Memory B cell (primary cell): ENCODE data around the gene FAM222B.
"Not testable (repeated sequence)": the region's sequence is repeated elsewhere in the genome, so short reads cannot be mapped to it uniquely, and the experiment has no call there.

Experiments
- ATAC-seq: fragments of 150-1000 bp; cut with Tn5 transposase; 2 replicates; pipeline ENCODE4 v1.10.0; 2021; ENCODE audit warnings: low read depth, mild to moderate bottlenecking, moderate library complexity
- DNase-seq, 2 donors: peaks; one replicate each; pipeline ENCODE4 v3.0.0; 2022; ENCODE audit warnings: low spot score in 2 of 2
- H3K27ac Mint-ChIP-seq: one replicate; pipeline ENCODE4 v1.8.0; 2022; ENCODE audit warnings: mild to moderate bottlenecking, moderate library complexity, mixed read lengths
- H3K27me3 Mint-ChIP-seq: one replicate; pipeline ENCODE4 v1.8.0; 2022; ENCODE audit warnings: mixed read lengths
- H3K36me3 Mint-ChIP-seq: one replicate; pipeline ENCODE4 v1.8.0; 2022; ENCODE audit warnings: mild to moderate bottlenecking, mixed read lengths
- H3K4me1 Mint-ChIP-seq: one replicate; pipeline ENCODE4 v1.8.0; 2022; ENCODE audit warnings: mixed read lengths
- H3K4me3 Mint-ChIP-seq: one replicate; pipeline ENCODE4 v1.8.0; 2022; ENCODE audit warnings: mild to moderate bottlenecking, moderate library complexity, mixed read lengths
- H3K9me3 Mint-ChIP-seq: one replicate; pipeline ENCODE4 v1.8.0; 2022; ENCODE audit warnings: mixed read lengths

The FAM222B gene

DNA sequence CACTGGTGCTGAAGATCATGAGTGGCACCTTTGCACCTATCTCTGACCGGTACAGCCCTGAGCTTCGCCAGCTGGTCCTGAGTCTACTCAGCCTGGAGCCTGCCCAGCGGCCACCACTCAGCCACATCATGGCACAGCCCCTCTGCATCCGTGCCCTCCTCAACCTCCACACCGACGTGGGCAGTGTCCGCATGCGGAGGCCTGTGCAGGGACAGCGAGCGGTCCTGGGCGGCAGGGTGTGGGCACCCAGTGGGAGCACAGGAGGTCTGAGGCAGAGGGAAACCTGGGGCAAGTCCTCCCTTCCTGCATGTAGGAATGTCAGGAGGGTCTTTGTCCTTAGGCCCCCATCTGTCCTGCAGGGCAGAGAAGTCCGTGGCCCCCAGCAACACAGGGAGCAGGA lies 105.3 kb downstream of the FAM222B start:
- Mint-ChIP-seq H3K9me3 (no peaks in the 10 kb centered on the region), H3K4me3 (peak overlapping the region; percentile 35), H3K4me1 (peaks cover 53% of the 10 kb centered on the region), H3K27me3 (no peaks in the 10 kb centered on the region), H3K36me3 (peaks cover 6% of the 10 kb centered on the region), H3K27ac (peak overlapping the region; percentile 99)
- ATAC-seq: no peak
- no peak for DNase-seq

DNA sequence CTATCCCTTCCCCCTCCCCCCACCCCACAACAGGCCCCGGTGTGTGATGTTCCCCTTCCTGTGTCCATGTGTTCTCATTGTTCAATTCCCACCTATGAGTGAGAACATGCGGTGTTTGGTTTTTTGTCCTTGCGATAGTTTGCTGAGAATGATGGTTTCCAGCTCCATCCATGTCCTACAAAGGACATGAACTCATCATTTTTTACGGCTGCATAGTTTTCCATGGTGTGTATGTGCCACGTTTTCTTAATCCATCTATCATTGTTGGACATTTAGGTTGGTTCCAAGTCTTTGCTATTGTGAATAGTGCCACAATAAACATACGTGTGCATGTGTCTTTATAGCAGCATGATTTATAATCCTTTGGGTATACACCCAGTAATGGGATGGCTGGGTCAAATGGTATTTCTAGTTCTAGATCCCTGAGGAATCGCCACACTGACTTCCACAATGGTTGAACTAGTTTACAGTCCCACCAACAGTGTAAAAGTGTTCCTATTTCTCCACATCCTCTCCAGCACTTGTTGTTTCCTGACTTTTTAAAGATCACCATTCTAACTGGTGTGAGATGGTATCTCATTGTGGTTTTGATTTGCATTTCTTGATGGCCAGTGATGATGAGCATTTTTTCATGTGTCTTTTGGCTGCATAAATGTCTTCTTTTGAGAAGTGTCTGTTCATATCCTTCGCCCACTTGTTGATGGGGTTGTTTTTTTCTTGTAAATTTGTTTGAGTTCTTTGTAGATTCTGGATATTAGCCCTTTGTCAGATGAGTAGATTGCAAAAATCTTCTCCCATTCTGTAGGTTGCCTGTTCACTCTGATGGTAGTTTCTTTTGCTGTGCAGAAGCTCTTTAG lies 106.4 kb downstream of the FAM222B start:
- H3K27me3 Mint-ChIP-seq, ATAC-seq, H3K9me3 Mint-ChIP-seq, H3K27ac Mint-ChIP-seq, DNase-seq, H3K4me3 Mint-ChIP-seq, H3K36me3 Mint-ChIP-seq: not testable (repeated sequence)
- peaks cover 45% of the 10 kb centered on the region for H3K4me1 Mint-ChIP-seq

DNA sequence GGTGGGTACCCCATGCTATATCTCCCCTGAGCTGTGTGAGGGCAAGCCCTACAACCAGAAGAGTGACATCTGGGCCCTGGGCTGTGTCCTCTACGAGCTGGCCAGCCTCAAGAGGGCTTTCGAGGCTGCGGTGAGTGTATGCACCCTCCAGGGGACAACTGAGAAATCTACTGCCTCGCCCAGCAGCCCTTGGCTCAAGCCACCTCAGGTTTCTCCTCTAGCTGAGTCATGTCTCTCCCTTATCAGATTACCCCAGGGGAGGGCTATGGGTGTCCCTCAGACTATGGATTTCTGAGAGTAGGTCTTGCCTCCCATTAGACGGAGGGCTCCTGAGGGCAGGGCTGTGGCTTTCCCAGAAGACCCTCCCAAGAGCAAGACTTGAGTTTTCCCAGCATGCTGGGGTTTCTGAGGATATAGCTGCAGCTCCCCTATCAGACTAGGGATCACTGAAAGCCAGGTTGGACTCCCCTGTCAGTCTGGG lies 107.3 kb downstream of the FAM222B start:
- H3K4me1 Mint-ChIP-seq: peaks cover 36% of the 10 kb centered on the region
- peaks cover 5% of the 10 kb centered on the region for H3K36me3 Mint-ChIP-seq
- ATAC-seq (no peak), DNase-seq (no peak)
- no peaks in the 10 kb centered on the region for H3K27me3 Mint-ChIP-seq
- H3K27ac Mint-ChIP-seq: no peak overlapping the region
- H3K4me3 Mint-ChIP-seq: no peak overlapping the region
- no peaks in the 10 kb centered on the region for H3K9me3 Mint-ChIP-seq

DNA sequence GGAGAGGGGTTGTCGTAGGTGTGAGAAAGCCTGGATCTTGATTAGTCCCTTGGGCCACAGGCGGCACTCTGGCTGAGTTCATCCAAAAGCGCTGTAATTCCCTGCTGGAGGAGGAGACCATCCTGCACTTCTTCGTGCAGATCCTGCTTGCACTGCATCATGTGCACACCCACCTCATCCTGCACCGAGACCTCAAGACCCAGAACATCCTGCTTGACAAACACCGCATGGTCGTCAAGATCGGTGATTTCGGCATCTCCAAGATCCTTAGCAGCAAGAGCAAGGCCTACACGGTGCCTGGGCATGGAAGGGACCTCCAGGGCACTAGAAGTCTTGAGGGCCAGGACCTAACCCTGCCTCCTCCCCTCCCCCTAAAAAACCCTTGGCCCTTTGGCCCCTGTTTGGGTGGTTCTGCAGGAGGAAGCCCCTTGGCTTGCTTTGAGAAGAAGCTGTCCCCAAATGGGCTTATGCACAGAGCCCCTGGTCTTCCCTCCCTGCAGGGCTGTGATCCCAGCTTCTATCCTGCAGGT lies 107.8 kb downstream of the FAM222B start:
- Mint-ChIP-seq H3K27ac (peak overlapping the region; percentile 86), H3K36me3 (peaks cover 5% of the 10 kb centered on the region), H3K9me3 (no peaks in the 10 kb centered on the region), H3K4me1 (peaks cover 36% of the 10 kb centered on the region), H3K4me3 (no peak overlapping the region), H3K27me3 (no peaks in the 10 kb centered on the region)
- ATAC-seq: no peak
- DNase-seq: no peak

DNA sequence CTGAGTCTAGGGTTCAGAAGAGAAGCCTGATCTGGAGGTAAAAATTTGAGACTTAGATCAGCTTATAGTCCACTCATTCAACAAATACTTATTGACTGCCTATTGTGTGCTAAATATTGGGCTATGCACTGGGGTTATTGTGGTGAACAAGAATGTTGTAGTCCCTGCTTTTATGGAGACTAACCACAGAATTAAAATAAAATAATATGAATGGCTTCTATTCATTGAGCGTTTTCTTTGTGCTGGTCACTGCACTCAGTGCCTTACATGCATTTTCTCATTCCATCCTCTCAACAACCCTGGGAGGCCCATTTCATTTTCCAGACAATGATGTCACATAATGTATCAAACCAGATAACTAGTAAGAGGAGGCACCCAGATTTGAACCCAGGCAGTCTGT lies 109.2 kb downstream of the FAM222B start:
- peak overlapping the region; percentile 86 for H3K27ac Mint-ChIP-seq
- no peaks in the 10 kb centered on the region for H3K9me3 Mint-ChIP-seq
- DNase-seq (no peak), ATAC-seq (no peak)
- peaks cover 34% of the 10 kb centered on the region for H3K4me1 Mint-ChIP-seq
- peaks cover 5% of the 10 kb centered on the region for H3K36me3 Mint-ChIP-seq
- no peaks in the 10 kb centered on the region for H3K27me3 Mint-ChIP-seq
- H3K4me3 Mint-ChIP-seq: no peak overlapping the region

DNA sequence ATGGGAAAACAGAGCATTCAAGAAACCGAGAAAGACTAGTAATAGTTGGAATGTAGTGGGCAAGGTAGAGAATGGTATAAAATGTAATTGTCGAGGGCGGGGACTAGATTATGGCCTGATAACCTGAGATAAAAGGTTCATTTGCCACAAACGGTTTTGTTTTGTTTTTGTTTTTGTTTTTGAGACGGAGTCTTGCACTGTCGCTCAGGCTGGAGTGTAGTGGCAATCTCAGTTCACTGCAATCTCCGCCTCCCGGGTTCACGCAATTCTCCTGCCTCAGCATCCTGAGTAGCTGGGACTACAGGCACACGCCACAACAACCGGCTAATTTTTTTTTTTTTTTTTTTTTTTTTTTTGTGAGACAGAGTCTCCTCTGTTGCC lies 112.7 kb downstream of the FAM222B start:
- Mint-ChIP-seq H3K4me3 (no peak overlapping the region), H3K27ac (peak overlapping the region; percentile 25), H3K4me1 (peaks cover 35% of the 10 kb centered on the region), H3K36me3 (peaks cover 5% of the 10 kb centered on the region), H3K9me3 (no peaks in the 10 kb centered on the region), H3K27me3 (no peaks in the 10 kb centered on the region)
- DNase-seq (no peak), ATAC-seq (no peak)

DNA sequence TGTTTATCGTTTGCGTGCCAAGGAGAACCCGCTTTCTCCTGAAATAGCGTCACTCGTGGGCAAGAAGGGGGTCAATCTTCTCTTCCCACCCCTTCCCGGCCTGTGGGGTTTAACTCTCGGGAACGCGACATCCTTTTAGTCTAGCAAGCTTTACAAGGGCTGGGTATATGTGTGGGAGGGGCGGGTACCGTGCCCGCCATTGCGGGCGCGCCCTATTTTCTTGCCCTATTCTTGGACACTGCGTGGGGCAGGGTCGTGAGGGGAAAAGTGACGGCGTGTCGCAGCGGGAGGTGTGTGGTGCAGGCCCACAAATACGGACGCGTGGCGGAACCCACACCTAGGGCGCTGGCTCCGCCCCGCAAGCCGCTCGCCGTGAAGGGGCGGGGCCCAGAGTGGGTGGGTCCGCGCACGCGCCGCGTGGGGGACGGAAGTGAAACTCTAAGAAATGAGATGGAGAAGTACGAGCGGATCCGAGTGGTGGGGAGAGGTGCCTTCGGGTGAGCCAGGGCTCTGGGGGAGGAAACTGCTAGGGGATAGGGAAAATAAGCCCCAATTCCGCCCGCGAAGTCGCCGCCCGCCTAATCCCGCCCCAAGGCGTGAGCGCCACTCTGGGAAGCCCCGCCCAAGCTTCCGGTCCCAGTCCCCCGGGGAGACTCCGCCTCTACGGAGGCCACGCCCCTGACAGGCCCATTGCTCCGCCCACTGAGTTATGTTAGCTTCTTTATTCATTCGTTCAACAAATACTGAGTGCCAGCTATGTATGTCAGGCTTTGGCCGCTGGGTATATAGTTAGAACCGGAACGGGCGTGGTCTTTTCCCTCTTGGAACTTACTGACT lies 114.0 kb downstream of the FAM222B start, which contains the start of gene NEK8:
Gene NEK8 (plus strand): TSS at position 425 of the 837 bp plus-strand sequence. CDS start 26 bp downstream, at position 451.
- H3K27ac Mint-ChIP-seq: peak within 1 kb of the TSS; percentile 98
- no peaks in the 10 kb centered on the region for H3K9me3 Mint-ChIP-seq
- peaks cover 37% of the 10 kb centered on the region for H3K4me1 Mint-ChIP-seq
- no peaks in the 10 kb centered on the region for H3K27me3 Mint-ChIP-seq
- H3K4me3 Mint-ChIP-seq: peak within 1 kb of the TSS; percentile 90
- peak; percentile 96 to 99 for DNase-seq
- ATAC-seq: peak; percentile 61
- peaks cover 14% of the 10 kb centered on the region for H3K36me3 Mint-ChIP-seq

DNA sequence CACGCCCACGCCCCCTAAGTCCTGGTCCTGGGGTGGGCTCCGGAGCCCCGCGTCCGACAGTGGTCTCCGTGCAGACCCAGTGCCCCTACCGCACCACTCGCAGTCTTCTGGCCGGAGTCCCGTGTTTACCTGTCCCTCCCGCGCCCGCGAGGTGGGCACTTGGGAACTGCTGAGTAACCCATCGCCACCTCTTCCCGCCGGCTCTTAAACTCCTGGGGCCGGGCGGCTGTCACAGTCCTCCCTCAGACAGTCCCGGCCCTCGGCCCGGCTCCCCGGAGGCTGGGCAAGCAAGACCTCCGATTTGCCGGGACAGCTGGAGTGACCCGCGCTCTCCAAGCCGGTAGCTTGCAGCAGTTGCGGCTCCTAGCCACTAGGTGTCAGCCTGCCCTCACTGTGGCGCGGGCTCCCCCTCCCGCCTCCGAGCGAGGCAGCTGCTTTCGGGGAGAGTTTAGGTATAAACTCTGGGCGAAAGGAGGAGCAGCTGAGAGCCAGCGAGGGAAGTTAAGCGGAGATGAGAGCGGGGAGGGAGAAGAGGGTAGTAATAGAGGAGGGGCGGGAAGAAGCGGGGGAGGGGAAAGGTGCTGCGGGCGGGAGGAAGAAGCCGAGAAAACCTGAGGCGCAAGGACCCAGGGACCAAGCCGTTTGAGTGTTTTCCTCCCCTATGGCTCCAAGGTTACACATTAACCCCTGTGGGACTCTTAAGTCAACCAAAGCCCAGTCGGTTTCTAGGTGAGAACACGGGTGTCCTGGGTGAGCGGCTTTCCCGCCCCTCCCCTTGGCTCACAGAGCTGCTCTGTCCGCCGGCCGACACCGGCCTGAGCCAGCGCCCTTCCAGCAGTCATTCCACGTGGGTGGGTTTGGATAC lies 115.7 kb downstream of the FAM222B start:
- H3K4me1 Mint-ChIP-seq: peaks cover 40% of the 10 kb centered on the region
- H3K27me3 Mint-ChIP-seq: no peaks in the 10 kb centered on the region
- peak overlapping the region; percentile 98 for H3K27ac Mint-ChIP-seq
- ATAC-seq: peak; percentile 24
- H3K9me3 Mint-ChIP-seq: no peaks in the 10 kb centered on the region
- DNase-seq: peak; percentile 92 to 97
- peaks cover 16% of the 10 kb centered on the region for H3K36me3 Mint-ChIP-seq
- peak overlapping the region; percentile 90 for H3K4me3 Mint-ChIP-seq

DNA sequence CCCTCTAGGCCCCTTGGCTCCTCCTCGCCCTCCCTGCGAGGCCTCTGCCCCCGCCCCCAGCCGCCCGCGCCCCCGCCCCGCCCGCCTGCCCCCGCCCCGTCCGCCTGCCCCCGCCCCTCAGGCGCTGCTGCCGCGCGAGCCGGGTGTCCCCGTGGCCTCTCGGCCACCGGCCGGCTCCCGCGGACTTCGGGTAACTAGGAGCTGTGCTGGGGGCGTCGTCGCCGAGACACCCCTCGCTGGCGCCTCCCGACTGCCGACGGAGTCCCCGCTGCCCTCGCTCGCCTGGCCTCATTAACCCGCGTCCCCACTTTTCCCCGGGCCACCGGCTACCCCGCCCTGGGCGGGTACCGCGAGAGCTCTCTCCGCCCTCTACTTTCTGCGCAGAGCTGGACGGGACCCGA lies 116.4 kb downstream of the FAM222B start, which contains the start of gene TLCD1:
Gene TLCD1 (minus strand): TSS at position 8 of the 401 bp plus-strand sequence. CDS start 136 bp downstream, outside the sequence.
- Mint-ChIP-seq H3K9me3 (no peaks in the 10 kb centered on the region), H3K4me3 (peak within 1 kb of the TSS; percentile 90), H3K36me3 (peaks cover 18% of the 10 kb centered on the region), H3K27me3 (no peaks in the 10 kb centered on the region), H3K4me1 (peaks cover 45% of the 10 kb centered on the region), H3K27ac (peak within 1 kb of the TSS; percentile 98)
- ATAC-seq (peak; percentile 23), DNase-seq (peak; percentile 74 to 82)

DNA sequence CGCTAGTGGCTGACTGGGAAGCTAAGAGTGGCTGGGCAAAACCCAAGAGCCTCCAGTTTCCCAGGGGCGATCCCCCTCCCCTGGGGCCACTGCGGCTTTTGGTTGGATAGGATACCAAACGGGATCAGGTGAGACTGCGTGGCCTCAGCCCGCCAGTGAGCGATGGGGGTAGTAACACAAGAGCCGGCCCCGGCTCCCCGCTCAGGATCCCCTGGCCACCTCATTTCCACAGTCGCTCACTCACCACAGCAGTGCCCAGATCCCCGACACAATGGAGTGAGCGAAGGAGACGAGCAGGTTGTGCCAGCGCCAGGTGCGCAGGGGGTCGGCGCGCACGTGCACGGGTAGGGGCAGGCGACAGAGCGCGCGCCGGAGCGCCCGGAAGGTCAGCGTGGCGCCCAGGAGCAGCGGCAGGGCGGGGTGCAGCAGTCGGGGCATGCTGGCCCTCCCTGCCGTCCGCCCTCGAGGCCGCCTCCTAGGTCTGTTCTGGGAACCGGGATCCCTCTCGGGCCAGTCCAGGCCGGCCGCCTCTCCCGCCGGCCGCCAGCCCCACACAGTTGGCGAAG lies 116.8 kb downstream of the FAM222B start:
- Mint-ChIP-seq H3K4me3 (peak overlapping the region; percentile 89), H3K27me3 (no peaks in the 10 kb centered on the region), H3K36me3 (peaks cover 21% of the 10 kb centered on the region), H3K27ac (peak overlapping the region; percentile 84), H3K4me1 (peaks cover 46% of the 10 kb centered on the region), H3K9me3 (no peaks in the 10 kb centered on the region)
- ATAC-seq (no peak), DNase-seq (peak in 1 of 2 donors; percentile 62)

DNA sequence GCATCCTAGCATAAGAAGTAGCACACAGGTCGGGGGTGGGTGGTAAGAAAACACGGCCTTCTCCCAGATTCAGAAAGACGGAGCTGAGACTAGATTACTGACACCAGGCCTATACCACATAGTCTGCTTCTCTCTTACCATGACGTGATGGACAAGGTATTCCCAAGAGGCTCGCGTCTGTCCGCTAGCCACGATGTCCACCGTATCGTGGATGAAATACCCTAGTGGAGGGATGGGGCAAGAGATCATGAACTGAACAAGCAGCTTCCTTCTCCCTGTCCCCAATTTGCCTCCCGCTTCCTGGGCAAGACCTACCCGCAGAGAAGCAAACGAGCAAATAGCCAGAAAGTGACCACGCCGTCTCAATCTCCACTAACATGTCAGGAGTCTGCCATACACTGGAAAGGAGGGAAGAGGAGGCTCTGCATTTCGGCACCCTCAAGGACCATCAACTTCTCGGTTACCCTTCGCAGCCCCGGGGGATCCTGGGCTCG lies 117.4 kb downstream of the FAM222B start:
- Mint-ChIP-seq H3K9me3 (no peaks in the 10 kb centered on the region), H3K4me1 (peaks cover 46% of the 10 kb centered on the region), H3K27ac (peak overlapping the region; percentile 84), H3K4me3 (peak overlapping the region; percentile 89), H3K36me3 (peaks cover 24% of the 10 kb centered on the region), H3K27me3 (no peaks in the 10 kb centered on the region)
- DNase-seq (peak in 1 of 2 donors; percentile 53), ATAC-seq (no peak)

DNA sequence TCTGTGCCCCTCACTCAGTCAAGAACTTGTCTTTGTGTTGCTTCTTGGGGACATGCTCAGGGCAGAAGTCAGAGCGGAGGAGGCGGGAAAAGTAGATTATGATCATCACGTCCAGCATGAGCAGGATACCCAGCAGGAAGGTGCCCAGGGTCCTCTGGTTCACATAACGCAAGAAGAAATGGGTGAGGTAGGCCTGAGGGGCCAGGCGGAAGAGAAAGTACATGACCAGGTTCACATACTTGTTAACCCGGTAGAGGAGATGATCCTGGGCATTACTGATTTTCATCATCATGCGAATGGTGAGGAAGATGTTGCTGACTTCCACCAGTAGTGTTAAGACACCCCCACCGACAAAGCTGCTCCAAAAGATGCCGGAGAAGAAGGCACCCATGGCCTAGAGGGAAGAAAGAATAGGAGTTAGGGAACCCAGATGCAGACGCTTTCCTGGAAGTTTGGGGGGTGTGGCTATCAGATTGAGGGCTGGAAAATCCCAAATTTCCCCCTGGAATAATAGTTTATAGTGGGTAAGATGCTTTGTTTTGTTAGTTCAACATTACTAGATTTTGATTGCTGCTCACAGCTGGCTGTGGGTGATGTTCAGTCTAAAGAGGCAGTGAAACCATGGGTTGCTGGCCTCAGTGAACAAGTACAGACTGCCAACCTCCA lies 118.0 kb downstream of the FAM222B start:
- DNase-seq: no peak
- H3K27me3 Mint-ChIP-seq: no peaks in the 10 kb centered on the region
- peaks cover 46% of the 10 kb centered on the region for H3K4me1 Mint-ChIP-seq
- H3K36me3 Mint-ChIP-seq: peaks cover 27% of the 10 kb centered on the region
- ATAC-seq: no peak
- peak overlapping the region; percentile 84 for H3K27ac Mint-ChIP-seq
- H3K9me3 Mint-ChIP-seq: no peaks in the 10 kb centered on the region
- H3K4me3 Mint-ChIP-seq: peak overlapping the region; percentile 89
